HEK293 (cell line): ENCODE measurements around the gene SLC29A1.

Experiments used
- EGR2 ChIP-seq: fragments of 450-650 bp; formaldehyde crosslinking; IDR thresholded peaks from 2 replicates; pipeline ENCODE4 v1.5.1; 2016; ENCODE audit warnings: low read depth, missing biosample characterization, missing genetic modification characterization
- KLF17 ChIP-seq: fragments of 450-650 bp; formaldehyde crosslinking; IDR thresholded peaks from 2 replicates; pipeline ENCODE4 v1.5.1; 2016; ENCODE audit warnings: missing biosample characterization, missing genetic modification characterization
- KLF9 ChIP-seq: fragments of 450-650 bp; formaldehyde crosslinking; IDR thresholded peaks from 2 replicates; pipeline ENCODE4 v1.5.1; 2016; ENCODE audit warnings: missing biosample characterization, missing genetic modification characterization, low read depth
- MEIS1 ChIP-seq: sonication (generic); formaldehyde crosslinking; IDR thresholded peaks from 2 replicates; pipeline ENCODE4 v1.8.1; 2022; ENCODE audit warnings: missing genetic modification reagents, mild to moderate bottlenecking, borderline replicate concordance
- PATZ1 ChIP-seq: fragments of 450-650 bp; formaldehyde crosslinking; IDR thresholded peaks from 2 replicates; pipeline ENCODE4 v1.5.1; 2016; ENCODE audit warnings: missing biosample characterization, missing genetic modification characterization
- SP2 ChIP-seq: fragments of 450-650 bp; formaldehyde crosslinking; IDR thresholded peaks from 2 replicates; pipeline ENCODE4 v1.5.1; 2016; ENCODE audit warnings: missing biosample characterization, missing genetic modification characterization
- SP7 ChIP-seq: fragments of 450-650 bp; formaldehyde crosslinking; IDR thresholded peaks from 2 replicates; pipeline ENCODE4 v1.5.1; 2016; ENCODE audit warnings: missing biosample characterization, missing genetic modification characterization
- ZBTB17 ChIP-seq: fragments of 450-650 bp; formaldehyde crosslinking; IDR thresholded peaks from 2 replicates; pipeline ENCODE4 v1.5.1; 2016; ENCODE audit warnings: missing biosample characterization, missing genetic modification characterization
- ZBTB20 ChIP-seq: fragments of 450-650 bp; formaldehyde crosslinking; IDR thresholded peaks from 2 replicates; pipeline ENCODE4 v1.5.1; 2016; ENCODE audit warnings: missing biosample characterization, missing genetic modification characterization
- ZBTB49 ChIP-seq: fragments of 450-650 bp; formaldehyde crosslinking; IDR thresholded peaks from 2 replicates; pipeline ENCODE4 v1.5.1; 2016; ENCODE audit warnings: missing biosample characterization, missing genetic modification characterization, low read depth
- ZBTB8A ChIP-seq: fragments of 450-650 bp; formaldehyde crosslinking; IDR thresholded peaks from 2 replicates; pipeline ENCODE4 v1.5.1; 2016; ENCODE audit warnings: missing biosample characterization, missing genetic modification characterization
- ZFHX2 ChIP-seq: fragments of 450-650 bp; formaldehyde crosslinking; conservative IDR thresholded peaks from 2 replicates; pipeline ENCODE4 v1.5.1; 2016; ENCODE audit warnings: missing biosample characterization, missing genetic modification characterization
- ZNF140 ChIP-seq: fragments of 450-650 bp; formaldehyde crosslinking; IDR thresholded peaks from 2 replicates; pipeline ENCODE4 v1.5.1; 2016; ENCODE audit warnings: missing biosample characterization, missing genetic modification characterization
- ZNF157 ChIP-seq: fragments of 450-650 bp; formaldehyde crosslinking; IDR thresholded peaks from 2 replicates; pipeline ENCODE4 v1.5.1; 2016; ENCODE audit warnings: missing biosample characterization, missing genetic modification characterization
- ZNF26 ChIP-seq: fragments of 450-650 bp; formaldehyde crosslinking; IDR thresholded peaks from 2 replicates; pipeline ENCODE4 v1.5.1; 2016; ENCODE audit warnings: missing biosample characterization, missing genetic modification characterization
- ZNF266 ChIP-seq: fragments of 450-650 bp; formaldehyde crosslinking; IDR thresholded peaks from 2 replicates; pipeline ENCODE4 v1.5.1; 2016; ENCODE audit warnings: missing biosample characterization, missing genetic modification characterization, low read depth
- ZNF404 ChIP-seq: fragments of 450-650 bp; formaldehyde crosslinking; IDR thresholded peaks from 2 replicates; pipeline ENCODE4 v1.5.1; 2017; ENCODE audit warnings: missing biosample characterization, missing genetic modification characterization
- ZNF416 ChIP-seq: fragments of 450-650 bp; formaldehyde crosslinking; IDR thresholded peaks from 2 replicates; pipeline ENCODE4 v1.5.1; 2016; ENCODE audit warnings: missing biosample characterization, missing genetic modification characterization
- ZNF423 ChIP-seq: fragments of 450-650 bp; formaldehyde crosslinking; IDR thresholded peaks from 2 replicates; pipeline ENCODE4 v1.5.1; 2016; ENCODE audit warnings: missing biosample characterization, missing genetic modification characterization
- ZNF530 ChIP-seq: fragments of 450-650 bp; formaldehyde crosslinking; IDR thresholded peaks from 2 replicates; pipeline ENCODE4 v1.5.1; 2016; ENCODE audit warnings: low read depth, missing biosample characterization, missing genetic modification characterization
- ZNF621 ChIP-seq: fragments of 450-650 bp; formaldehyde crosslinking; IDR thresholded peaks from 2 replicates; pipeline ENCODE4 v1.5.1; 2017; ENCODE audit warnings: missing biosample characterization, missing genetic modification characterization
- ZNF707 ChIP-seq: fragments of 450-650 bp; formaldehyde crosslinking; IDR thresholded peaks from 2 replicates; pipeline ENCODE4 v1.5.1; 2016; ENCODE audit warnings: missing biosample characterization, missing genetic modification characterization
- ZNF791 ChIP-seq: fragments of 450-650 bp; formaldehyde crosslinking; IDR thresholded peaks from 2 replicates; pipeline ENCODE4 v1.5.1; 2016; ENCODE audit warnings: missing biosample characterization, missing genetic modification characterization
- ZNF837 ChIP-seq: fragments of 450-650 bp; formaldehyde crosslinking; IDR thresholded peaks from 2 replicates; pipeline ENCODE4 v1.5.1; 2016; ENCODE audit warnings: missing biosample characterization, missing genetic modification characterization
- ZNF843 ChIP-seq: fragments of 450-650 bp; formaldehyde crosslinking; IDR thresholded peaks from 2 replicates; pipeline ENCODE4 v1.5.1; 2016; ENCODE audit warnings: missing biosample characterization, missing genetic modification characterization
- ZSCAN16 ChIP-seq: fragments of 450-650 bp; formaldehyde crosslinking; IDR thresholded peaks from 2 replicates; pipeline ENCODE4 v1.5.1; 2016; ENCODE audit warnings: missing biosample characterization, missing genetic modification characterization
- TF ChIP-seq, protein P1 (sequence below): fragments of 450-650 bp; formaldehyde crosslinking; conservative IDR thresholded peaks from 2 replicates; pipeline ENCODE4 v1.5.1; 2016; ENCODE audit warnings: low read depth, missing biosample characterization, missing genetic modification characterization
- TF ChIP-seq, protein P2 (sequence below): fragments of 450-650 bp; formaldehyde crosslinking; IDR thresholded peaks from 2 replicates; pipeline ENCODE4 v1.5.1; 2016; ENCODE audit warnings: missing biosample characterization, missing genetic modification characterization

SLC29A1 gene

DNA sequence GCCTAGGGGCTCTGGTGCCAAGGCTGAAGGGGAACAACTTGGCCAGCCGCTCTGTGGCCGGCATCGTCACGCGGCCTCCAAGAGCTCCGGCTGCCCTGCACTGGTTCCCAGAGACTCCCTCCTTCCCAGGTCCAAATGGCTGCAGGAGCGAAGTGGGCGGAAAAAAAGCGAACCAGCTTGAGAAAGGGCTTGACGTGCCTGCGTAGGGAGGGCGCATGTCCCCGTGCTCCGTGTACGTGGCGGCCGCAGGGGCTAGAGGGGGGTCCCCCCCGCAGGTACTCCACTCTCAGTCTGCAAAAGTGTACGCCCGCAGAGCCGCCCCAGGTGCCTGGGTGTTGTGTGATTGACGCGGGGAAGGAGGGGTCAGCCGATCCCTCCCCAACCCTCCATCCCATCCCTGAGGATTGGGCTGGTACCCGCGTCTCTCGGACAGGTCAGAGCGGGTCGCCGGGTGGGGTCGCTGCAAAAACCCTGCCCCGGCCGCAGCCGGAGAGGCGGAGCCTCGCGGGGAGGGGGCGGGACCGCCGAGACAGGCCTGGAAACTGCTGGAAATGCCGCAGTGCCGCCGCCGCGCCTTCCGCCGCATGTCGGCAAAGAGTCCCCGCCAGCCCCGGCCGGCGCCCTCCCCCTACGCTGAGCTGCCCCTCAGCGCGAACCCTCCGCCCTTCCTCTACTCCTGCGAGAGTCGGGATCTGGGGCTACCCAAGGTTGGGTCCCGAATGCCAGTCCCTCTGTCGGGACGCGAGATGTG is 22.7 kb downstream of the SLC29A1 start (continued):
- TF ChIP-seq PATZ1 (tag by site-specific recombination) (peak; percentile 94), ZSCAN16 (tag by site-specific recombination) (peak; percentile 9), ZNF26 (no peak), ZBTB17 (tag by site-specific recombination) (peak; percentile 13; the same call in 1 of the 2 replicates), ZNF416 (no peak), SP2 (tag by site-specific recombination) (peak; percentile 81), ZNF266 (tag by site-specific recombination) (no peak), ZBTB8A (tag by site-specific recombination) (peak; percentile 60), ZBTB20 (tag by site-specific recombination) (peak; percentile 46; the same call in 1 of the 2 replicates), ZBTB49 (tag by site-specific recombination) (no peak), ZNF404 (tag by site-specific recombination) (0 out of 2 replicates have a peak, but pooled peaks have one; percentile 27), SP7 (tag by site-specific recombination) (peak; percentile 67), MEIS1 (CRISPR knock-in tag) (no peak), ZNF157 (tag by site-specific recombination) (no peak), ZNF621 (tag by site-specific recombination) (no peak), KLF9 (peak; percentile 90), ZNF140 (no peak), KLF17 (tag by site-specific recombination) (peak; percentile 85), ZFHX2 (tag by site-specific recombination) (no peak), ZNF530 (tag by site-specific recombination) (no peak), EGR2 (no peak), ZNF837 (tag by site-specific recombination) (no peak), ZNF707 (tag by site-specific recombination) (no peak), ZNF423 (tag by site-specific recombination) (0 out of 2 replicates have a peak, but pooled peaks have one; percentile 8), ZNF843 (tag by site-specific recombination) (peak; percentile 67; the same call in 1 of the 2 replicates), ZNF791 (no peak)
- TF ChIP-seq, protein P1, sequence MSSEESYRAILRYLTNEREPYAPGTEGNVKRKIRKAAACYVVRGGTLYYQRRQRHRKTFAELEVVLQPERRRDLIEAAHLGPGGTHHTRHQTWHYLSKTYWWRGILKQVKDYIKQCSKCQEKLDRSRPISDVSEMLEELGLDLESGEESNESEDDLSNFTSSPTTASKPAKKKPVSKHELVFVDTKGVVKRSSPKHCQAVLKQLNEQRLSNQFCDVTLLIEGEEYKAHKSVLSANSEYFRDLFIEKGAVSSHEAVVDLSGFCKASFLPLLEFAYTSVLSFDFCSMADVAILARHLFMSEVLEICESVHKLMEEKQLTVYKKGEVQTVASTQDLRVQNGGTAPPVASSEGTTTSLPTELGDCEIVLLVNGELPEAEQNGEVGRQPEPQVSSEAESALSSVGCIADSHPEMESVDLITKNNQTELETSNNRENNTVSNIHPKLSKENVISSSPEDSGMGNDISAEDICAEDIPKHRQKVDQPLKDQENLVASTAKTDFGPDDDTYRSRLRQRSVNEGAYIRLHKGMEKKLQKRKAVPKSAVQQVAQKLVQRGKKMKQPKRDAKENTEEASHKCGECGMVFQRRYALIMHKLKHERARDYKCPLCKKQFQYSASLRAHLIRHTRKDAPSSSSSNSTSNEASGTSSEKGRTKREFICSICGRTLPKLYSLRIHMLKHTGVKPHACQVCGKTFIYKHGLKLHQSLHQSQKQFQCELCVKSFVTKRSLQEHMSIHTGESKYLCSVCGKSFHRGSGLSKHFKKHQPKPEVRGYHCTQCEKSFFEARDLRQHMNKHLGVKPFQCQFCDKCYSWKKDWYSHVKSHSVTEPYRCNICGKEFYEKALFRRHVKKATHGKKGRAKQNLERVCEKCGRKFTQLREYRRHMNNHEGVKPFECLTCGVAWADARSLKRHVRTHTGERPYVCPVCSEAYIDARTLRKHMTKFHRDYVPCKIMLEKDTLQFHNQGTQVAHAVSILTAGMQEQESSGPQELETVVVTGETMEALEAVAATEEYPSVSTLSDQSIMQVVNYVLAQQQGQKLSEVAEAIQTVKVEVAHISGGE (tag by site-specific recombination) = no peak; the same call in 1 of the 2 replicates
- TF ChIP-seq, protein P2, sequence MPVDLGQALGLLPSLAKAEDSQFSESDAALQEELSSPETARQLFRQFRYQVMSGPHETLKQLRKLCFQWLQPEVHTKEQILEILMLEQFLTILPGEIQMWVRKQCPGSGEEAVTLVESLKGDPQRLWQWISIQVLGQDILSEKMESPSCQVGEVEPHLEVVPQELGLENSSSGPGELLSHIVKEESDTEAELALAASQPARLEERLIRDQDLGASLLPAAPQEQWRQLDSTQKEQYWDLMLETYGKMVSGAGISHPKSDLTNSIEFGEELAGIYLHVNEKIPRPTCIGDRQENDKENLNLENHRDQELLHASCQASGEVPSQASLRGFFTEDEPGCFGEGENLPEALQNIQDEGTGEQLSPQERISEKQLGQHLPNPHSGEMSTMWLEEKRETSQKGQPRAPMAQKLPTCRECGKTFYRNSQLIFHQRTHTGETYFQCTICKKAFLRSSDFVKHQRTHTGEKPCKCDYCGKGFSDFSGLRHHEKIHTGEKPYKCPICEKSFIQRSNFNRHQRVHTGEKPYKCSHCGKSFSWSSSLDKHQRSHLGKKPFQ (tag by site-specific recombination) = no peak
